ENCODE results near the gene TSFM. TPM values are rescaled to one million over a fixed set of nuclear protein-coding genes. Genes with fewer than 3 reads are reported as not detected.

Gene TSFM
- total RNA-seq, 4 donors from 2014 or later = 37.6 to 47.5 (median 40.1) TPM

GRCh38 chr12:57760347-57760982 is 22.1 kb upstream of the TSFM start:
- Histone ChIP-seq H3K27me3 (peaks cover 29 to 39% (median 37%) of the 10 kb centered on the region in 3 donors), H3K27ac (no peak overlapping the region), H3K4me3 (no peak overlapping the region), H3K9me3 (no peaks in the 10 kb centered on the region), H3K4me1 (peaks cover 13 to 16% of the 10 kb centered on the region in 2 donors), H3K36me3 (peaks cover 0 to 21% of the 10 kb centered on the region in 2 donors)
- intact Hi-C loops (cut with DNase I; ENCODE audit: low total_unique reads) (no loop called here), in situ Hi-C loops (cut with MboI; ENCODE audit: low sequenced_read_pairs in 4 of 4) (no loop called here)
- no peak for DNase-seq
- no peak for ATAC-seq
- TF ChIP-seq CTCF (IDR thresholded peaks at IDR 0.05 in 4 of 5, conservative IDR thresholded peaks at IDR 0.05 in 1 of 5) (no peak), POLR2A (IDR thresholded peaks at IDR 0.05) (no peak)

GRCh38 chr12:57761391-57761998 is 21.1 kb upstream of the TSFM start:
- DNase-seq = no peak
- in situ Hi-C loops (cut with MboI; ENCODE audit: low sequenced_read_pairs in 4 of 4) (no loop called here), intact Hi-C loops (cut with DNase I; ENCODE audit: low total_unique reads) (no loop called here)
- Histone ChIP-seq H3K27ac (no peak overlapping the region), H3K4me3 (no peak overlapping the region), H3K4me1 (peaks cover 12 to 19% of the 10 kb centered on the region in 2 donors), H3K36me3 (peaks cover 0 to 21% of the 10 kb centered on the region in 2 donors), H3K27me3 (peaks cover 38 to 50% (median 47%) of the 10 kb centered on the region in 3 donors), H3K9me3 (no peaks in the 10 kb centered on the region)
- no peak for ATAC-seq
- no peak for TF ChIP-seq CTCF (IDR thresholded peaks at IDR 0.05 in 4 of 5, conservative IDR thresholded peaks at IDR 0.05 in 1 of 5)
- no peak for TF ChIP-seq POLR2A (IDR thresholded peaks at IDR 0.05)

- no peak overlapping the region for H3K27ac ChIP-seq
- peaks cover 0 to 20% of the 10 kb centered on the region in 2 donors for H3K36me3 ChIP-seq
- in situ Hi-C loops (cut with MboI; ENCODE audit: low sequenced_read_pairs in 4 of 4) = no loop called here
- H3K9me3 ChIP-seq = no peaks in the 10 kb centered on the region
- peaks cover 46 to 57% (median 52%) of the 10 kb centered on the region in 3 donors for H3K27me3 ChIP-seq
- no peak overlapping the region for H3K4me3 ChIP-seq
- DNase-seq = no peak
- H3K4me1 ChIP-seq = peaks cover 16 to 22% of the 10 kb centered on the region in 2 donors
- TF ChIP-seq CTCF (IDR thresholded peaks at IDR 0.05 in 4 of 5, conservative IDR thresholded peaks at IDR 0.05 in 1 of 5) (no peak), POLR2A (IDR thresholded peaks at IDR 0.05) (no peak)
- intact Hi-C loops (cut with DNase I; ENCODE audit: low total_unique reads) = no loop called here
- no peak for ATAC-seq
These were observed 20.1 kb upstream of the TSFM start for GRCh38 chr12:57762463-57762862.

- H3K36me3 ChIP-seq = peaks cover 0 to 19% of the 10 kb centered on the region in 2 donors
- in situ Hi-C loops (cut with MboI; ENCODE audit: low sequenced_read_pairs in 4 of 4) (no loop called here), intact Hi-C loops (cut with DNase I; ENCODE audit: low total_unique reads) (no loop called here)
- H3K4me3 ChIP-seq = no peak overlapping the region
- DNase-seq = no peak
- H3K27me3 ChIP-seq = peaks cover 46 to 57% (median 52%) of the 10 kb centered on the region in 3 donors
- peaks cover 16 to 22% of the 10 kb centered on the region in 2 donors for H3K4me1 ChIP-seq
- H3K9me3 ChIP-seq = no peaks in the 10 kb centered on the region
- TF ChIP-seq CTCF (IDR thresholded peaks at IDR 0.05 in 4 of 5, conservative IDR thresholded peaks at IDR 0.05 in 1 of 5) (no peak), POLR2A (IDR thresholded peaks at IDR 0.05) (no peak)
- H3K27ac ChIP-seq = no peak overlapping the region
- no peak for ATAC-seq
These were observed 18.5 kb upstream of the TSFM start for GRCh38 chr12:57763881-57764661.
